ENCODE data around the gene ERF. TPM values are rescaled to one million over a fixed set of nuclear protein-coding genes. Genes with fewer than 3 reads are reported as not detected.

The ERF gene
- total and polyA plus RNA-seq, 2 of the 4 experiments (the other 2 are of a cell fraction) = 5.2 to 32.4 TPM

DNA sequence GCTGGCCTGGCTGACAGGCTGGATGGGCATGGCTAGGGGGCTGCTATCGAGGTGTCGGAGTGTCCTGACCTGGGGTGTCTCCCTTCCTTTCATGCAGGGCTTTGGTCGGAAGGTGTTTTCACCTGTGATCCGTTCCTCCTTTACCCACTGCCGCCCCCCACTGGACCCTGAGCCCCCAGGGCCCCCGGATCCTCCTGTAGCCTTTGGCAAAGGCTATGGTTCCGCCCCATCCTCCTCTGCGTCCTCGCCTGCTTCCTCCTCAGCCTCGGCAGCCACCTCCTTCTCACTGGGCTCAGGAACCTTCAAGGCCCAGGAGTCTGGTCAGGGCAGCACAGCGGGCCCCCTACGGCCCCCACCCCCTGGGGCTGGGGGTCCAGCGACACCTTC, 35.2 kb upstream of the ERF start (continued):
- TF ChIP-seq RCOR1 (IDR thresholded peaks at IDR 0.05; ENCODE audit: insufficient replicate concordance, low read length) (no peak), RFX5 (IDR thresholded peaks at IDR 0.05; ENCODE audit: low read depth, low read length) (no peak), MXI1 (IDR thresholded peaks at IDR 0.05; ENCODE audit: borderline replicate concordance, low read depth, low read length) (no peak), CHD1 (IDR thresholded peaks at IDR 0.05; ENCODE audit: low read depth, low read length) (no peak)

GRCh38 chr19:42289556-42290041, 34.7 kb upstream of the ERF start:
- Histone ChIP-seq H4K5ac (ENCODE audit: low read depth, low read length) (no peak overlapping the region), H3K79me1 (ENCODE audit: low read depth in 1 of 2, low read length in 2 of 2) (peaks cover 25 to 34% of the 10 kb centered on the region in 2 experiments), H3K4me2 (ENCODE audit: low read depth, low read length) (no peak overlapping the region), H2BK15ac (ENCODE audit: low read depth, low read length) (no peak overlapping the region), H2AFZ (replicated peaks; ENCODE audit: low read length, poor library complexity) (no peak overlapping the region), H4K91ac (ENCODE audit: insufficient read depth, low read depth, low read length) (no peak overlapping the region), H3K9me1 (ENCODE audit: insufficient read depth, low read length) (peaks cover 7% of the 10 kb centered on the region; the same call in 1 of the 2 replicates), H3K4me3 (ENCODE audit: insufficient read depth, low read depth, low read length) (no peak overlapping the region), H2AK5ac (ENCODE audit: low read depth, low read length) (no peak overlapping the region), H2BK120ac (ENCODE audit: low read depth, low read length) (no peak overlapping the region), H3K18ac (ENCODE audit: low read depth, low read length) (no peak overlapping the region), H3K36me3 (ENCODE audit: control insufficient read depth, insufficient read depth, low read length) (peaks cover 74% of the 10 kb centered on the region), H2AK9ac (replicated peaks; ENCODE audit: low read depth, low read length, poor library complexity) (peak overlapping the region; percentile 5), H3K14ac (replicated peaks; ENCODE audit: low read depth, low read length) (no peak overlapping the region), H2BK20ac (ENCODE audit: low read depth, low read length) (no peak overlapping the region), H3K23ac (ENCODE audit: low read depth, low read length) (no peak overlapping the region), H3K27me3 (ENCODE audit: control insufficient read depth, insufficient read depth, low read length) (no peaks in the 10 kb centered on the region), H4K8ac (ENCODE audit: low read depth in 2 of 2, low read length in 2 of 2) (no peak overlapping the region), H2BK5ac (ENCODE audit: low read depth, low read length, poor library complexity, severe bottlenecking) (no peak overlapping the region), H4K20me1 (ENCODE audit: insufficient read depth, low read length) (peaks cover 23% of the 10 kb centered on the region), H3K27ac (ENCODE audit: insufficient read depth, low read length) (no peak overlapping the region), H3K4ac (ENCODE audit: low read depth, low read length) (no peak overlapping the region), H3K9ac (ENCODE audit: low read depth, low read length) (no peak overlapping the region), H3K9me3 (ENCODE audit: control insufficient read depth, insufficient read depth, low read length) (no peaks in the 10 kb centered on the region), H3K56ac (ENCODE audit: extremely low read depth, insufficient read depth, low read length) (no peak overlapping the region), H3K4me1 (ENCODE audit: control insufficient read depth, insufficient read depth, low read length) (peaks cover 16% of the 10 kb centered on the region)
- dilution Hi-C loops (cut with HindIII; ENCODE audit: low sequenced_read_pairs, unreplicated experiment) = no loop called here
- DNase-seq (no peak), ATAC-seq (ENCODE audit: low read depth) (no peak)
- POLR2A ChIA-PET (ENCODE audit: unreplicated experiment) = no interaction called here
- no TSS peak for BruUV-seq (replicated peaks)
- in situ Hi-C loops (cut with MboI; ENCODE audit: low sequenced_read_pairs) = no loop called here
- CTCF ChIA-PET = no interaction called here
- intact Hi-C loops (cut with micrococcal nuclease) = no loop called here
- no peak for TF ChIP-seq MAZ (IDR thresholded peaks at IDR 0.05; ENCODE audit: borderline replicate concordance, low read depth, low read length)
- TF ChIP-seq CHD1 (IDR thresholded peaks at IDR 0.05; ENCODE audit: low read depth, low read length) = no peak
- no peak for TF ChIP-seq ELK1 (IDR thresholded peaks at IDR 0.05; ENCODE audit: borderline replicate concordance, low read depth, low read length)
- no peak for TF ChIP-seq MAFK (IDR thresholded peaks at IDR 0.05; ENCODE audit: low read depth, low read length)
- TF ChIP-seq BHLHE40 (IDR thresholded peaks at IDR 0.05; ENCODE audit: low read depth, low read length) = no peak
- TF ChIP-seq RFX5 (IDR thresholded peaks at IDR 0.05; ENCODE audit: low read depth, low read length) = no peak
- TF ChIP-seq CEBPB (IDR thresholded peaks at IDR 0.05; ENCODE audit: low read depth, low read length) = no peak
- TF ChIP-seq, protein P1, sequence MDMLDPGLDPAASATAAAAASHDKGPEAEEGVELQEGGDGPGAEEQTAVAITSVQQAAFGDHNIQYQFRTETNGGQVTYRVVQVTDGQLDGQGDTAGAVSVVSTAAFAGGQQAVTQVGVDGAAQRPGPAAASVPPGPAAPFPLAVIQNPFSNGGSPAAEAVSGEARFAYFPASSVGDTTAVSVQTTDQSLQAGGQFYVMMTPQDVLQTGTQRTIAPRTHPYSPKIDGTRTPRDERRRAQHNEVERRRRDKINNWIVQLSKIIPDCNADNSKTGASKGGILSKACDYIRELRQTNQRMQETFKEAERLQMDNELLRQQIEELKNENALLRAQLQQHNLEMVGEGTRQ (IDR thresholded peaks at IDR 0.05; ENCODE audit: low read depth, low read length) = no peak
- TF ChIP-seq RCOR1 (IDR thresholded peaks at IDR 0.05; ENCODE audit: insufficient replicate concordance, low read length) = no peak
- TF ChIP-seq MXI1 (IDR thresholded peaks at IDR 0.05; ENCODE audit: borderline replicate concordance, low read depth, low read length) = no peak
- no peak for TF ChIP-seq SMC3 (IDR thresholded peaks at IDR 0.05; ENCODE audit: low read depth, low read length)
- no peak for TF ChIP-seq POLR2A (IDR thresholded peaks at IDR 0.05; ENCODE audit: low read depth, low read length)
- TF ChIP-seq FOS (IDR thresholded peaks at IDR 0.05; ENCODE audit: low read depth, low read length) = no peak
- TF ChIP-seq RAD21 (IDR thresholded peaks at IDR 0.05; ENCODE audit: low read length) = no peak
- no peak for TF ChIP-seq NFE2L2 (IDR thresholded peaks at IDR 0.05; ENCODE audit: low read depth, low read length)
- WGBS, 2 experiments (ENCODE audit: extremely low coverage in 2 of 2, insufficient read length in 1 of 2) = no CpG with 5 or more reads among the region's 8 CpGs
